ENCODE data around the gene SLC5A3.

SLC5A3 gene

GRCh38 chr21:34073032-34073748 lies at the start of gene SLC5A3, which contains the start of gene MRPS6:
Gene SLC5A3 (plus strand): TSS chr21:34073578. CDS start chr21:34095199, 21,621 bp downstream.
Gene MRPS6 (plus strand): TSS chr21:34073578. CDS start chr21:34073701, 123 bp downstream.
- peak; percentile 84 for DNase-seq

- no peak for DNase-seq
These were observed 49.5 kb upstream of the SLC5A3 start for GRCh38 chr21:34023691-34024373.

- no peak for DNase-seq
These were observed 49.0 kb upstream of the SLC5A3 start for GRCh38 chr21:34024374-34024693.

GRCh38 chr21:34027721-34028461 lies 45.5 kb upstream of the SLC5A3 start:
- DNase-seq, result no peak

DNA sequence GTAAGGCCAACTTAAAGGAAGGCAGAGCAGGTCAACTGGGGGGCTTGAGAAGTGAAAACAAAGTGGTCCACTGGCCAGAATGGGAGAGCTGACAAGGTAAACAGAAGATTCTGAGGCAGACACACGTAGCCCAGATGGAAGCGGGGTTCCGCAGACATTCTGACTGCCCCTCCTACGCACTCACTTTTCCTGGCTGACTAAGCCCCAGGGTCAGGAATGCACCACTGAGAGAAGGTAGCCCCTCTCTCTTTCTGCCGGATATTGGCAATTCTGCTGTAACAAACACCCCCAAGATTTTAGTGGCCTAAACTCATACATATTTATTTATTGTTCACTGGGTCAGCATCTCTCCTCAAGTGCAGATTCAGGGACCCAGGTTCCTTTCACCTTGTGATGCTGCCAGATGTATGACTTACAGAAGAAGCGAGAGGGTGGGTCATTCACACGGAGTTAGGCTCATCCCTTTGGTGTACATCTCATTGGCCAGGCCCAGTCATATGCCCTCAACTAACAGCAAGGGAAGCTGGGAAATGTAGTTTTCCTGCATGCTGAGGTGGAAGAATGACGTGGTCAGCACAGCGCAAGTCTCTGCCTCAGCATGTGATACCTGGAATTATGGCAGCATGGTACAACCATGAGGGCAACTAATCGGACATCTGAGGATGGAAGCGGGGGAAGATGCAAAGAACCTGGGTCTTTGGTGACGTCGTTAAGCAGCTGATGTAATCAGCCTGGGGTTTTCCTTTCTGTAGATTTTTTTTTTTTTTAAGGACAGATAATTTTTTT lies 43.4 kb upstream of the SLC5A3 start:
- peak; percentile 56 for DNase-seq

GRCh38 chr21:34031835-34032370 lies 41.5 kb upstream of the SLC5A3 start:
- peak; percentile 18 for DNase-seq

GRCh38 chr21:34034369-34035014 lies 38.9 kb upstream of the SLC5A3 start:
- DNase-seq, result no peak

GRCh38 chr21:34035619-34036354 lies 37.6 kb upstream of the SLC5A3 start:
- DNase-seq, result no peak

DNA sequence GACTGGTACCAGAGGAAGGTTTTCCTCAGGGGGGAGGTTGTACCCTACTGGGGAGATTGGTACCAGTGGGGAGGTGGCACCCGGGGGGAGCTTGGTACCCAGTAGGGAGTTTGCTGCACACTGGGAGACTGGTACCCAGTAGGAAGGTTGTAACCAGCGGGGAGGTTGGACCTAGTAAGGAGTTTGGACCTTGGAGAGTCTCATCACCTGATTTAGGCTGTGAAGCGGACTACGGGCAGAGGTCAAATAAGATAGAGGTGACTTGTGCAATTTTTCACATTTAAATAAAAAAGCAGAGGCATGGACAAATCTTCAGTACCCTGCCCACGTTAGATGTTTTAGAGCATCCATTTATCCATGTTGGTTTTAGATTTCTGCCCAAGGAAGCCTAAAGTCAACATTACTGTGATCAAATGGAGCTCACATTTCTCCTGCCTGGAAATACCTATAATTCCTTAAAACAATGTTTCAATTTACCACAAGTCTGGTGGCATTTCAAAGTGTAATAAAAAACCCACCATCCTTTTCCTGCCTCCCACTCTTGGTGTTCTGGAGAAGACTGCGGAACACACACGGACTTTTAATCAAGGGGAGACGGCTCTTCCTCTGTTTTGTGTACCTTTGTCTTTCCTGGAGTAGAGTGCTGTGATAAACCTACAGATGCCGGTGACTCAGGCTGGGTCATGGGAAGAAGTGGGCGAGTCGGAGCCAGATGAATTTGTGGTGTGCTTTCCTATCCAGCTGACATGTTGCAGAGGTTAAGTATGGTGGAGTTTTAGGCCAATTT lies 36.2 kb upstream of the SLC5A3 start:
- DNase-seq, result no peak

GRCh38 chr21:34039678-34040382 lies 33.5 kb upstream of the SLC5A3 start:
- no peak for DNase-seq

DNA sequence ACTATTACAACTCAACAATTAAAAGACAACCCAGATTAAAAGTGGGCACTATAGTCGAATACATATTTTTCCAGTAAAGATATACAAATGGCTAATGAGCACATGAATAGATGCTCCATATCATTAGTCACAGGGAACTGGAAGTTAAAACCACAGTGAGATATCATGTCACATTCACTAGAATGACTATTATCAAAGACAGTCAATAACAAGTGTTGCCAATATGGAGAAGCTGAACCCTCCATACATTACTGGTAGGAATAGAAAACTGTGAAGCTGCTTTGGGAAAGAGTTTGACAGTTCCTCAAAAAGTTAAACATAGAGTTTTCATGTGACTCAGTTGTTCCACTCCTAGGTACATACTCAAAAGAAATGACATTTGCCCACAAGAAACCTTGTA lies 30.6 kb upstream of the SLC5A3 start:
- no peak for DNase-seq

DNA sequence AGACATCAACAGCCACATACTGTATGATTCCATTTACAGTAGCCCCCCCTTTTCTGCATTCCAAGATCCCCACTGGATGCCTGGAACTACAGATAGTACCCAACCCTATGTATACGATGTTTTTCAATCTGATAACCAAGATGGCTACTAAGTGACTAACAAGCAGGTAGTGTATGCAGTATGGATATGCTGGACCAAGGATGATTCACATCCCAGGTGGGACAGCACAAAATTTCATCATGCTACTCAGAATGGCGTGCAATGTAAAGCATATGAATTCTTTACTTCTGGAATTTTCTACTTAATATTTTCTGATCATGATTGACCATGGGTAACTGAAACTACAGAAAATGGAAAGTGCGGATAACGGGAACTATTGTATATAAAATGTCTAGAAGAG lies 30.0 kb upstream of the SLC5A3 start:
- DNase-seq, result no peak

GRCh38 chr21:34046917-34047316 lies 26.5 kb upstream of the SLC5A3 start:
- no peak for DNase-seq

DNA sequence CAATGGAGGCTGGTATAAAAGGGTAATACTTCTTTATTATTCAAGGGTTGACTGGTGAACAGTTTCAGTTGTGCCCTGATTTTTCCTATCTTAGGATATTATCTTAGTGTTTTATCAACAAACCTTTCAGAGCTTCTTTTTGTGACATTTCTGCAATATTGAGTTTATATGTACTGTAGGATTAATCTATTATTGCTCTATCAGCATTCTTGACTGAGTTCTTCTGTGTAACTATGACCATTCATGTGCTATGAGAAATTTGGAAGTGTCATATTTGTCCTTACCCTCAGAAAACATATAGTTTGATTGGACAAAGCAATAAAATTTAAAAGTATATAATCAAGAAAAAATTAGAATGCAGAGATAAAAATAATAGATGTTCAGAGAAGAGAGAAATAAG lies 25.5 kb upstream of the SLC5A3 start:
- DNase-seq, result no peak

GRCh38 chr21:34052171-34052570 lies 21.2 kb upstream of the SLC5A3 start:
- DNase-seq, result no peak

DNA sequence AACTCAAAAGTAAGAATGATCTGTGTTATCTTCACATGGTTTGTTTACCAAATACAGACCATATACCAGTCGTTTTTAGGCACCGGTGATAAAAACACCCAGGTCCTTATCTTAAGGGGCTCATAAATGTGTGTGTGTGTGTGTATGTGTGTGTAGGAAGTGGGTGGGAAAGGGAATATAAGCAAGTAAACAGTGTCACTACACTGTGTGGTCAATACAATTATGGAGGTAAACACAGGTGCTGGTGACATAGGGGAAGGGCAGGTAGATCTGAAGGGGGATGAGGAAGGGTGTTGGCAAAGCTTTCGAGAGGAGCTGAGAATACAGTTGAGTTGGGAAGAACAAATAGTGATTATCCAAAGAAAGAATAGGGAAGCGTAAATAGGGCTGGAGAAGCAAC lies 19.1 kb upstream of the SLC5A3 start:
- DNase-seq, result no peak

DNA sequence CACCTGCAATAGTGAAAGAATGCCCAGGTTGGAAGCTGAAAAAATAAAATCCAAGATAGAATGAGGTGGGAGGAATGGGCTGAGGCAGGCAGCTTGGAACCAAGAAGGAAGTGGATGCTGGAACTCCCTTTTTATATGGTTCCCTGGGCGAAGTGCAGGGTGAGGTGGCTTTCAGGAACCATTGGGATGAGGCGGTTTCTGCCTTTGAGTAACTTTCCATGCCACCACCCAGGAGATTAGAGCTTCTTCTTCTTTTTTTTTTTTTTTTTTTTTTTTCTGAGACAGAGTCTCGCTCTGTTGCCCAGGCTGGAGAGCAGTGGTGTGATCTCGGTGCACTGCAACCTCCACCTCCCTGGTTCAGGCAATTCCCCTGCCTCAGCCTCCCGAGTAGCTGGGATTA lies 17.8 kb upstream of the SLC5A3 start:
- no peak for DNase-seq

DNA sequence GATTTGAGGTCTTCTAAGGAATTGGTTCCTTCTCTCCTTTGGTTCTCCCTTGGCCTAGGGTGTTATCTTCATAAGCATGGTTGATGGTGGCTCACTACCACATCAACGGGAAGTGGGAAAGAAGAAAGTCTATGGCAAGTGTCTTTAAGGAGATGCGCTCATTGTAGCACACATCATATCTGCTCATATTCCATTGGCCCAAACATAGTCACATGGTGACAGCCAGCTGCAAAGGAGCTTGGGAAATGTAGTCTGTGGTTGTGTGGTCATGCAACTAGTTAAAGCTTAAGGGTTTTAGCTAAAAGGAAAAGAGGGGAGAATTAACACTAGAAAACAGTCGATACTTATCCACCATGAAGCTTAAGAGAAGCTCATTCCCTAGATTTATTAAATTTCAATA lies 11.4 kb upstream of the SLC5A3 start:
- no peak for DNase-seq

DNA sequence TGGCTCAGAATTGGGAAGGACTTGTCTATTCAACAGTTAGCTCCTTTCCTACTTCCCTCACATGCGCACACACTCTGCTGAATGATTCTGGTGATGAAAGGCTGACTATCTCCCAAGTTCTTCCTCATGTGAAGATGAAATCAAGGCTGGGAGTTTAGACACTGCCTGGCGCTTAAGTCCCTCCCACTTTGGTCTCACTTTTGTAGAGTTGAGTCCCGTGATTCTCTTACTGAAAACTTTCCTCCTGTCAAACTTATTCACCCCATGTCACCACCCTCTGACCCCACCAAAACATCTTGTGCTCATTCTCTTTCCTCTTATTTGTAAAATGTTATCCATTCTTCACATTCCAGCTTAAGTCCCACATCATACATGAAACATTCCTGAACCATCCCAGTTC lies 8.4 kb upstream of the SLC5A3 start:
- no peak for DNase-seq

DNA sequence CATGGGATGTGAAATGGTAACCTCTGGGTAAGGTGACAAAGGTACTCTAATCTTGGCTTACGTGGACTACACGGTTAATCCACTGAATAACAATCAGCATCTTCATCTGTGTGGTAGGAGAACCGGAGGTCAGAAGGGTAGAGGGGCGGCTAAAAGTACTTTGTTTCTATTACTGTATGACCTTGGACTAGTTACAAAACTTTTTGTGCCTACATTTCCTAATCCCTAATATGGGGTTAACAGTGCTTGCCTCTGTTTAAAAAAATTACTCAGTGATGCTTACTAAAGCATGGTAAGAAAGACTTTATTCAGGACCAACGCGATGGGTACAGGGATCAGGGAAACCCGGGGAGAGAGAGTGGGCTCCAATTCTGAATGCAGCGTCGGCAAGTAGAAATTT lies 1.7 kb upstream of the SLC5A3 start:
- no peak for DNase-seq

Data from stimulated activated CD4-positive, alpha-beta T cell treated with anti-CD3 and anti-CD28 coated beads, Interleukin-15, amount 100 ng/mL, for 24 hours (primary cell).